ENCODE results near the gene MPV17L2. TPM values are rescaled to one million over a fixed set of nuclear protein-coding genes. Genes with fewer than 3 reads are reported as not detected.

Gene MPV17L2
- total RNA-seq, 1 donor from 2014 or later = 17.2 TPM

DNA sequence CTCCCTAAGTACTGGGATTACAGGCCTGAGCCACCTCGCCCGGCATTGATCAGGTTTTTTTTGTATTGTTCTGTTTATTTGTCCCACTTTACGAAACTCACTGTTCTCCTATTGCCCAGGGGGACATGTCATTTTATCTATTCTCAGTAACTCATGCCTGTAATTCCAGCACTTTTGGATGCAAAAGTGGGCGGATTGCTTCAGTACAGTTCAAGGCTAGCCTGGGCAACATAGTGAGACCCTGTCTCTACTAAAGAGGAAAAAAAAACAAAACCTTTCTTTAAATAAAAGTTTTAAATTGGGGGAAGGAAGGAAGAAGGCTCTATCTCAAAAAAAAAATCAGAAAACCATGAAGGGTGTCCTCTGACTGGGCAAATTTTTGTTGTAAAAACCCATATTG is 2.7 kb upstream of the MPV17L2 start:
- H3K9me3 Mint-ChIP-seq = no peaks in the 10 kb centered on the region

GRCh38 chr19:18191640-18192062 is 1.4 kb upstream of the MPV17L2 start:
- H3K9me3 Mint-ChIP-seq = no peaks in the 10 kb centered on the region
- H3K27me3 Mint-ChIP-seq (ENCODE audit: low read depth) = peaks cover 5% of the 10 kb centered on the region
- H3K27ac Mint-ChIP-seq (ENCODE audit: unreplicated experiment) = no peak overlapping the region
- TF ChIP-seq CTCF (conservative IDR thresholded peaks at IDR 0.05) = no peak
- peak overlapping the region; percentile 93 for H3K4me3 Mint-ChIP-seq
- H3K36me3 Mint-ChIP-seq (ENCODE audit: low read depth) = no peaks in the 10 kb centered on the region
- DNase-seq (ENCODE audit: low read depth, low spot score) = no peak
- peaks cover 24% of the 10 kb centered on the region for H3K4me1 Mint-ChIP-seq

More for the DNA sequence above, 2.7 kb upstream of the MPV17L2 start:
- no peak for DNase-seq (ENCODE audit: low read depth, low spot score)
- peak overlapping the region; percentile 3 for H3K4me3 Mint-ChIP-seq
- no peak for TF ChIP-seq CTCF (conservative IDR thresholded peaks at IDR 0.05)
- no peak overlapping the region for H3K27ac Mint-ChIP-seq (ENCODE audit: unreplicated experiment)
- H3K36me3 Mint-ChIP-seq (ENCODE audit: low read depth) = no peaks in the 10 kb centered on the region
- peaks cover 28% of the 10 kb centered on the region for H3K4me1 Mint-ChIP-seq
- peaks cover 8% of the 10 kb centered on the region for H3K27me3 Mint-ChIP-seq (ENCODE audit: low read depth)

DNA sequence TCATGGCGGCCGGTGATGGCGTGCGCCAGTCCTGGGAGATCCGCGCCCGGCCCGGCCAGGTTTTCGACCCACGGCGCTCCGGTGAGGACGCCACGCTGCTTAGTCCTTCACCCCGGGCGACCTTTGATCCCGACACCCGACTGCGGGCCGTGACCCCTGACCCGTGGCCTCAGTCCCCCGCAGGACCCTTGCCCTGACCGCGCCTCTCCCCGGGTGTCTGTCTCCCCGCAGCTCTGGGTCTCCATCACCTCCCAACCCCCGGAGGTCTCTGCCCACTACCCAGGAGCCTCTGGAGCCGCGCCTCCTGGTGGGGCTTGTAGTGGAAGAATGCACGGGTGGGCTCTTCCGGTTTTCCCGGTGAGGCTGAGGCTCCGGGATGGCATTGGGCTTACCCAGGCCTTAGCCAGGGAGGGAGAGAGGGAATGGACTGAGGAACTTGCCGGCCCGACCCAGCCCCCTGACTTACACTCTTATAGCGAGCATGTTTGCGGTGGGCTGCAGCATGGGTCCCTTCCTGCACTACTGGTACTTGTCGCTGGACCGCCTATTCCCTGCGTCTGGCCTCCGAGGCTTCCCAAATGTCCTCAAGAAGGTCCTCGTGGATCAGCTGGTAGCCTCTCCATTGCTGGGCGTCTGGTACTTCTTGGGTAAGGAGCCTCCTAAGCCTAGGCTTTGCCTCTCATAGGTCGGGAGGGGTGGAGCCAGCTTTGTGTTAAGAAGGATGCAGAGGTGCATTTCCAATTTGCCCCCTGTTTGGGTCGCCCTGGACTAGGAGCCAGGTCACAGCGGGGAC is 566 bp downstream of the MPV17L2 start:
- H3K9me3 Mint-ChIP-seq = no peaks in the 10 kb centered on the region
- H3K4me1 Mint-ChIP-seq = peaks cover 24% of the 10 kb centered on the region
- peak overlapping the region; percentile 85 for H3K27ac Mint-ChIP-seq (ENCODE audit: unreplicated experiment)
- no peak for DNase-seq (ENCODE audit: low read depth, low spot score)
- no peak for TF ChIP-seq CTCF (conservative IDR thresholded peaks at IDR 0.05)
- peak overlapping the region; percentile 93 for H3K4me3 Mint-ChIP-seq
- no peaks in the 10 kb centered on the region for H3K36me3 Mint-ChIP-seq (ENCODE audit: low read depth)
- peaks cover 5% of the 10 kb centered on the region for H3K27me3 Mint-ChIP-seq (ENCODE audit: low read depth)

- Mint-ChIP-seq H3K4me3 (peak overlapping the region; percentile 93), H3K27me3 (ENCODE audit: low read depth) (peaks cover 5% of the 10 kb centered on the region)
Measured at GRCh38 chr19:18194181-18194530, 1.1 kb downstream of the MPV17L2 start.

DNA sequence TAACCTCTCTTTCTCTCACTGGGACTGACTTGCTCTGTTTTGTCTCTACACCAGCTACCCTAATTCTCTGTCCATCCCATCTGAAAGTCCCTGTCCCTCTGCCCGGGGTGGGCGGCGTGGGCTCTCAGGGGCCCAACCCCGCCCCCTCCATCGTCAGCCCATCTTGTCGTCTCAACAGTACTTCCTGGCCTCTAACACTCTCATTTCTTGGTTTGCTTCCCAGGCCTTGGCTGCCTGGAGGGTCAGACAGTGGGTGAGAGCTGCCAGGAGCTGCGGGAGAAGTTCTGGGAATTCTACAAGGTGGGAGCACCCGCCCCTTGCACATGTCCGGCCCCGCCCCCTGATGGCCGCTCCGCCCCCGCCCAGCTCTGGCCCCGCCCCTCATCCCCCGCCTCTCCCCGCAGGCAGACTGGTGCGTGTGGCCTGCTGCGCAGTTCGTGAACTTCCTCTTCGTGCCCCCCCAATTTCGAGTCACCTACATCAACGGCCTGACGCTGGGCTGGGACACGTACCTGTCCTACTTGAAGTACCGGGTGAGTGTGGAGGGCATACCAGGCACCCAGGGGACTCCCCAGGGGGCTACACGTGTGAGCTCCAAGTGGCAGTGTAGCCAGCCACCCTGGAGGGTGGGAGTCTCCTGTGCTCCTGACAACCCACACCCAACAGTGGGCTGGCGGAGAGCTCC is 1.7 kb downstream of the MPV17L2 start:
- peaks cover 5% of the 10 kb centered on the region for H3K27me3 Mint-ChIP-seq (ENCODE audit: low read depth)
- no peaks in the 10 kb centered on the region for H3K36me3 Mint-ChIP-seq (ENCODE audit: low read depth)
- no peak for DNase-seq (ENCODE audit: low read depth, low spot score)
- peak overlapping the region; percentile 93 for H3K4me3 Mint-ChIP-seq
- no peak overlapping the region for H3K27ac Mint-ChIP-seq (ENCODE audit: unreplicated experiment)
- H3K9me3 Mint-ChIP-seq = no peaks in the 10 kb centered on the region
- peaks cover 24% of the 10 kb centered on the region for H3K4me1 Mint-ChIP-seq
- TF ChIP-seq CTCF (conservative IDR thresholded peaks at IDR 0.05) = no peak

More at GRCh38 chr19:18194181-18194530, 1.1 kb downstream of the MPV17L2 start:
- Mint-ChIP-seq H3K9me3 (no peaks in the 10 kb centered on the region), H3K27ac (ENCODE audit: unreplicated experiment) (peak overlapping the region; percentile 50), H3K4me1 (peaks cover 24% of the 10 kb centered on the region), H3K36me3 (ENCODE audit: low read depth) (no peaks in the 10 kb centered on the region)
- DNase-seq (ENCODE audit: low read depth, low spot score) = no peak
- no peak for TF ChIP-seq CTCF (conservative IDR thresholded peaks at IDR 0.05)
